Left kidney (tissue), 2 donors: ENCODE data around the gene TNNT3. TPM values are rescaled to one million over a fixed set of nuclear protein-coding genes. Genes with fewer than 3 reads are reported as not detected.
"Not testable (repeated sequence)": the region's sequence is repeated elsewhere in the genome, so short reads cannot be mapped to it uniquely, and the experiment has no call there.

Experiments
- DNase-seq: peaks from one replicate; pipeline ENCODE4 v3.0.0-alpha.2; 2013
- polyA plus RNA-seq: library from polyadenylated mRNA; unstranded; fragments of 120-200 nt; gene quantifications from one replicate; pipeline ENCODE4 v1.2.1, GENCODE V29; 2013; ENCODE audit not compliant: insufficient read length

The TNNT3 gene
- polyA plus RNA-seq, 1 donor = 8.2 TPM

- no peak for DNase-seq
Observed at GRCh38 chr11:1881442-1882264, 37.9 kb upstream of the TNNT3 start.

- DNase-seq = peak; percentile 78
Observed at GRCh38 chr11:1882265-1883238, 37.0 kb upstream of the TNNT3 start.

GRCh38 chr11:1883346-1884302, 35.9 kb upstream of the TNNT3 start:
- DNase-seq = no peak

GRCh38 chr11:1884303-1884700, 35.2 kb upstream of the TNNT3 start:
- no peak for DNase-seq

GRCh38 chr11:1886551-1886950, 33.0 kb upstream of the TNNT3 start:
- DNase-seq = not testable (repeated sequence)

GRCh38 chr11:1887451-1888346, 31.8 kb upstream of the TNNT3 start:
- no peak for DNase-seq

GRCh38 chr11:1888347-1888753, 31.2 kb upstream of the TNNT3 start:
- DNase-seq = no peak

- DNase-seq = no peak
Observed at GRCh38 chr11:1888811-1889210, 30.7 kb upstream of the TNNT3 start.

- no peak for DNase-seq
Observed at GRCh38 chr11:1889224-1889930, 30.1 kb upstream of the TNNT3 start.

- no peak for DNase-seq
Observed at GRCh38 chr11:1889941-1890855, 29.3 kb upstream of the TNNT3 start.

GRCh38 chr11:1890856-1891830, 28.4 kb upstream of the TNNT3 start:
- DNase-seq = no peak

GRCh38 chr11:1891831-1892115, 27.7 kb upstream of the TNNT3 start, which contains the start of gene PRR33:
Gene PRR33 (minus strand): TSS chr11:1891895. CDS start chr11:1890584, 1,311 bp downstream.
- no peak for DNase-seq

GRCh38 chr11:1892116-1892515, 27.4 kb upstream of the TNNT3 start:
- DNase-seq = no peak

GRCh38 chr11:1892558-1892957, 26.9 kb upstream of the TNNT3 start:
- DNase-seq = no peak

GRCh38 chr11:1893581-1894359, 25.7 kb upstream of the TNNT3 start:
- DNase-seq = no peak

GRCh38 chr11:1894759-1895158, 24.7 kb upstream of the TNNT3 start:
- DNase-seq = no peak

- no peak for DNase-seq
Observed at GRCh38 chr11:1896468-1896867, 23.0 kb upstream of the TNNT3 start.
